Measurements from ENCODE around the gene TYW1B. TPM values are rescaled to one million over a fixed set of nuclear protein-coding genes. Genes with fewer than 3 reads are reported as not detected.
"Not testable (repeated sequence)": the region's sequence is repeated elsewhere in the genome, so short reads cannot be mapped to it uniquely, and the experiment has no call there.

The TYW1B gene
- total and polyA plus RNA-seq, 2 of the 4 experiments (the other 2 are of a cell fraction), result 1.0 to 1.8 TPM

GRCh38 chr7:72818663-72819361, 9.2 kb downstream of the TYW1B start:
- in situ Hi-C loops (cut with MboI; ENCODE audit: low sequenced_read_pairs); H2BK15ac ChIP-seq (ENCODE audit: low read depth, low read length); H3K36me3 ChIP-seq (ENCODE audit: control insufficient read depth, insufficient read depth, low read length); H3K9me1 ChIP-seq (ENCODE audit: insufficient read depth, low read length); H3K4me2 ChIP-seq (ENCODE audit: low read depth, low read length); H3K9me3 ChIP-seq (ENCODE audit: control insufficient read depth, insufficient read depth, low read length); H3K79me1 ChIP-seq (ENCODE audit: low read depth in 1 of 2, low read length in 2 of 2); H3K18ac ChIP-seq (ENCODE audit: low read depth, low read length); H3K4ac ChIP-seq (ENCODE audit: low read depth, low read length); H2AK5ac ChIP-seq (ENCODE audit: low read depth, low read length); H2AFZ ChIP-seq (replicated peaks; ENCODE audit: low read length, poor library complexity); H3K4me1 ChIP-seq (ENCODE audit: control insufficient read depth, insufficient read depth, low read length); H4K8ac ChIP-seq (ENCODE audit: low read depth in 2 of 2, low read length in 2 of 2); H4K91ac ChIP-seq (ENCODE audit: insufficient read depth, low read depth, low read length); H3K14ac ChIP-seq (replicated peaks; ENCODE audit: low read depth, low read length); H2BK120ac ChIP-seq (ENCODE audit: low read depth, low read length); H3K56ac ChIP-seq (ENCODE audit: extremely low read depth, insufficient read depth, low read length); H2AK9ac ChIP-seq (replicated peaks; ENCODE audit: low read depth, low read length, poor library complexity); H3K27ac ChIP-seq (ENCODE audit: insufficient read depth, low read length); DNase-seq; intact Hi-C loops (cut with micrococcal nuclease); H4K5ac ChIP-seq (ENCODE audit: low read depth, low read length); H3K23ac ChIP-seq (ENCODE audit: low read depth, low read length); H3K4me3 ChIP-seq (ENCODE audit: insufficient read depth, low read depth, low read length); dilution Hi-C loops (cut with HindIII; ENCODE audit: low sequenced_read_pairs, unreplicated experiment); POLR2A ChIA-PET (ENCODE audit: unreplicated experiment); H2BK5ac ChIP-seq (ENCODE audit: low read depth, low read length, poor library complexity, severe bottlenecking); CTCF ChIA-PET; H3K9ac ChIP-seq (ENCODE audit: low read depth, low read length); ATAC-seq (ENCODE audit: low read depth); H4K20me1 ChIP-seq (ENCODE audit: insufficient read depth, low read length); H2BK20ac ChIP-seq (ENCODE audit: low read depth, low read length); H3K27me3 ChIP-seq (ENCODE audit: control insufficient read depth, insufficient read depth, low read length); BruUV-seq (replicated peaks): not testable (repeated sequence)
- WGBS, 2 experiments (ENCODE audit: extremely low coverage in 2 of 2, insufficient read length in 1 of 2), result 83% methylated on average over 2 of the region's 10 CpGs; no CpG with 5 or more reads in 1 of the 2 experiments

GRCh38 chr7:72817661-72818060, 10.3 kb downstream of the TYW1B start:
- intact Hi-C loops (cut with micrococcal nuclease); ATAC-seq (ENCODE audit: low read depth); H2AK5ac ChIP-seq (ENCODE audit: low read depth, low read length); H3K9ac ChIP-seq (ENCODE audit: low read depth, low read length); BruUV-seq (replicated peaks); H3K4me2 ChIP-seq (ENCODE audit: low read depth, low read length); H3K9me1 ChIP-seq (ENCODE audit: insufficient read depth, low read length); H4K91ac ChIP-seq (ENCODE audit: insufficient read depth, low read depth, low read length); H2BK15ac ChIP-seq (ENCODE audit: low read depth, low read length); H4K5ac ChIP-seq (ENCODE audit: low read depth, low read length); H3K23ac ChIP-seq (ENCODE audit: low read depth, low read length); H3K79me1 ChIP-seq (ENCODE audit: low read depth in 1 of 2, low read length in 2 of 2); H2BK120ac ChIP-seq (ENCODE audit: low read depth, low read length); H3K4me3 ChIP-seq (ENCODE audit: insufficient read depth, low read depth, low read length); H3K4me1 ChIP-seq (ENCODE audit: control insufficient read depth, insufficient read depth, low read length); H2BK5ac ChIP-seq (ENCODE audit: low read depth, low read length, poor library complexity, severe bottlenecking); H2BK20ac ChIP-seq (ENCODE audit: low read depth, low read length); H3K9me3 ChIP-seq (ENCODE audit: control insufficient read depth, insufficient read depth, low read length); dilution Hi-C loops (cut with HindIII; ENCODE audit: low sequenced_read_pairs, unreplicated experiment); H4K20me1 ChIP-seq (ENCODE audit: insufficient read depth, low read length); DNase-seq; H3K14ac ChIP-seq (replicated peaks; ENCODE audit: low read depth, low read length); H3K18ac ChIP-seq (ENCODE audit: low read depth, low read length); H3K36me3 ChIP-seq (ENCODE audit: control insufficient read depth, insufficient read depth, low read length); in situ Hi-C loops (cut with MboI; ENCODE audit: low sequenced_read_pairs); H4K8ac ChIP-seq (ENCODE audit: low read depth in 2 of 2, low read length in 2 of 2); H3K56ac ChIP-seq (ENCODE audit: extremely low read depth, insufficient read depth, low read length); H2AFZ ChIP-seq (replicated peaks; ENCODE audit: low read length, poor library complexity); H3K4ac ChIP-seq (ENCODE audit: low read depth, low read length); H2AK9ac ChIP-seq (replicated peaks; ENCODE audit: low read depth, low read length, poor library complexity); H3K27me3 ChIP-seq (ENCODE audit: control insufficient read depth, insufficient read depth, low read length); POLR2A ChIA-PET (ENCODE audit: unreplicated experiment); CTCF ChIA-PET; H3K27ac ChIP-seq (ENCODE audit: insufficient read depth, low read length): not testable (repeated sequence)
- no CpG with 5 or more reads among the region's 1 CpG for WGBS, 2 experiments (ENCODE audit: extremely low coverage in 2 of 2, insufficient read length in 1 of 2)

Data from IMR-90 (cell line).